ENCODE measurements around the gene IRF6.
A peak's percentile ranks its signal among the peaks of the same experiment; 100 is the strongest.

The IRF6 gene

DNA sequence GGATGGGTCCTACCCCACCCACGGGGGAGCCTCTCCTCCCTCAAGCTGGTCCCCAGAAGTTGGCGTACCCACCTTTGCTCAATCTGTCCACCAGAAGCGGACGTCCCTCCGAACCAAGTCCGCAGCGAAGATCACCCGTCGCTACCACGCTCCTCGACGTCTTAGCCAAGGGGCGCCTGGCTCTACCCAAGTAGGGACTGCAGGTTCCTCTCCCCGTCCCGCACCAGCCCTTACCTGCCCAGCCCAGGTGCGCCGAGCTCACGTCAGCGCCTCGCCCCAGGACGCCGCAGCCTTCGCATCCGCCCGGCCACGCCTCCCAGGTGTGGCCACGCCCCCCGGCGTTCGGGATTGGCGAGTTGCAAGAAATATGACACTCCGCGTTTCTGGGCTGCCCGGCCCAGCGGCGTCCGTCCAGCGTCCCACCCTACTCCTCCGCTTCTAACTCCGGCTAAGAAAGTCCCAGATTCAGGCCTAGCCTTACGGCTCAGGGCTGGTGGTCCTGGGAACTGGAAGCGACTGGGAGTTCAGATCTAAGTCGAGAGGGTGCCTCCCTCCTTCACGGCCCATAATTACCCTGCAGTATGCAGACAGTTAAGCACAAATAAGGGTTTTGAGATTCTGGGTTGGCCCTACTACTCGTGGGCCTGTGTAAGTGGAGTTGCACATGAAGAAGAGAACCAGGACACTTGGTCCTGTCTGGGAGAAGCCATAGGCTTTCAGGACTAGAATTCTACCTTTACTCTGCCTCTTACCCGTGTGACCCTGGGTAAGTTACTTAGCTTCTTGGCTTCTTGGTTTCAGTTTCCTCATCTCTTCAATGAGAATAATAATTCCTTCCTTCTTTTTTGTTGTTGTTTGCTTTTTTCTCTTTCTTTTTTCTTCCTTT is at the start of gene IRF6:
TSS of gene IRF6 (minus strand) at position 268 of the 886 bp plus-strand sequence. CDS start 4,729 bp downstream, outside the sequence.
- Histone ChIP-seq H3K4me1 (ENCODE audit: control insufficient read depth in 2 of 2, insufficient read depth in 2 of 2, low read length in 2 of 2) (peaks cover 9 to 30% of the 10 kb centered on the region in 2 donors), H3K4me3 (ENCODE audit: low read length in 2 of 2) (peak within 1 kb of the TSS; percentile 87 to 96), H3K36me3 (ENCODE audit: control insufficient read depth in 2 of 2, insufficient read depth in 2 of 2, low read length in 2 of 2) (peaks cover 0 to 7% of the 10 kb centered on the region in 2 donors), H3K9ac (ENCODE audit: low read depth in 1 of 2, low read length in 2 of 2) (peak within 1 kb of the TSS; percentile 98 to 100), H3K9me3 (ENCODE audit: control insufficient read depth in 2 of 2, low read length in 2 of 2) (no peaks in the 10 kb centered on the region), H3K27ac (ENCODE audit: low read depth in 2 of 2, low read length in 2 of 2) (peak within 1 kb of the TSS; percentile 91 to 97), H3K27me3 (ENCODE audit: control insufficient read depth in 2 of 2, insufficient read depth in 2 of 2, low read length in 2 of 2) (no peaks in the 10 kb centered on the region)

DNA sequence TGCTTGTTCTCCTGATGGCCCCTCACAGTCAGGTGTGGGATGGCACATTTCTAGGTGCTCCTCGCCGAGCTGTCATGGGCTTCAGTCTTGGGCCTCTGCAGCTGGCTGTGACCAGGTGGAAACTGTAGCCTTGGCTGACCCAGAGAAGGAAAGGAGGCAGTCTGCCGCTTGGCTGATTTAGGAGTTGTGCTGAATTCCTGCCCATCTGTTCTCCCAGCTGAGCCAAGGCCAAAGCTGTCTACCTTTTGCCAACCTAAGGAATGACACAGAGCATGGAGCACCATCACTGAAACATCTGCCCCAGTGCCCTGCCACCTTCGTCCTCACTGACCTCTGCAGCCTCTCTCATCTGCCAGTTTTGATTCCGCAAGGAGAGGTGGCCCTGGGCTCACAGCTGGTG is 49.7 kb upstream of the IRF6 start:
- Histone ChIP-seq H3K27me3 (ENCODE audit: control insufficient read depth in 2 of 2, insufficient read depth in 2 of 2, low read length in 2 of 2) (no peaks in the 10 kb centered on the region), H3K4me3 (ENCODE audit: low read length in 2 of 2) (no peak overlapping the region), H3K27ac (ENCODE audit: low read depth in 2 of 2, low read length in 2 of 2) (no peak overlapping the region), H3K9me3 (ENCODE audit: control insufficient read depth in 2 of 2, low read length in 2 of 2) (no peaks in the 10 kb centered on the region), H3K36me3 (ENCODE audit: control insufficient read depth in 2 of 2, insufficient read depth in 2 of 2, low read length in 2 of 2) (peaks cover 23 to 33% of the 10 kb centered on the region in 2 donors), H3K4me1 (ENCODE audit: control insufficient read depth in 2 of 2, insufficient read depth in 2 of 2, low read length in 2 of 2) (no peaks in the 10 kb centered on the region), H3K9ac (ENCODE audit: low read depth in 1 of 2, low read length in 2 of 2) (no peak overlapping the region)

DNA sequence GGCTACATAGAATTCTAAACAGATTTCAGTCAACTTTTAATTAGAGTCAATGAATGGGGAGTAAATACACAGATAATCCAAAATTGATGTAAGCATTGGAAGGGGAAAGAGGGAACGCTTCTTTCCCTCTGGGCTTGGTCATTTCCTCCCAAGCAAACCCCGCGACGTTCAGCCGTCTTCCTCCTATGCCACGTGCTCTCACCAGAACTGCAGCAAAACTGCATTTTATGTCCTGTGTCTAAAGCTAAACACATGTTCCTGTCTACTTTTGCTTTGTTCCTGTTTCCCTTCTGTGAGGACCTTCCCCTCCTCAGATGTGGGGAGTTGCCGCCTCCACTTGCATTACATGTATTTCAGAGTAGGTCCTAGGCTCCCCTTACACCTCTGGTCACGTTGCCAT is 49.1 kb upstream of the IRF6 start:
- Histone ChIP-seq H3K4me3 (ENCODE audit: low read length in 2 of 2) (no peak overlapping the region), H3K36me3 (ENCODE audit: control insufficient read depth in 2 of 2, insufficient read depth in 2 of 2, low read length in 2 of 2) (peaks cover 28 to 35% of the 10 kb centered on the region in 2 donors), H3K9me3 (ENCODE audit: control insufficient read depth in 2 of 2, low read length in 2 of 2) (no peaks in the 10 kb centered on the region), H3K9ac (ENCODE audit: low read depth in 1 of 2, low read length in 2 of 2) (no peak overlapping the region), H3K4me1 (ENCODE audit: control insufficient read depth in 2 of 2, insufficient read depth in 2 of 2, low read length in 2 of 2) (no peaks in the 10 kb centered on the region), H3K27me3 (ENCODE audit: control insufficient read depth in 2 of 2, insufficient read depth in 2 of 2, low read length in 2 of 2) (no peaks in the 10 kb centered on the region), H3K27ac (ENCODE audit: low read depth in 2 of 2, low read length in 2 of 2) (no peak overlapping the region)

DNA sequence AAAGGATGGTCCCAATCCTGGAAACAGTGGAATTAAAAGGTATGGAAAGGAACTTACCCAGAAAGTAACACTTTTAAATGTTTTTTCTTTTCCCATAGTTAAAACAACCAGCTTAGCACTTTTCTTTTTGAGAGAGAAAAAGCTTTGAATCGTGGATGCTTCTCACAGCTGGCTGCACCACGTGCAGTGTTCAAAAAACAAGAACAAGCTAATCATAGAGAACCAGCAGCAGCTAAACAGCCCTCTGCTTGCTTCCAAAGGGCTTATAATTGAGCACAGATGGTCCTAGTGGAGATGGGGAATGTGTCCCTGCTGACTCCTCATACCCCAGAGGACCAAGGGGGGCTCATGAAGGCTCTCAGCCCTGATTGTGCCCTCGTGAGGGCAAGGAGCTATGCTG is 48.3 kb upstream of the IRF6 start:
- peaks cover 30 to 42% of the 10 kb centered on the region in 2 donors for H3K36me3 ChIP-seq (ENCODE audit: control insufficient read depth in 2 of 2, insufficient read depth in 2 of 2, low read length in 2 of 2)
- no peak overlapping the region for H3K4me3 ChIP-seq (ENCODE audit: low read length in 2 of 2)
- no peaks in the 10 kb centered on the region for H3K27me3 ChIP-seq (ENCODE audit: control insufficient read depth in 2 of 2, insufficient read depth in 2 of 2, low read length in 2 of 2)
- no peaks in the 10 kb centered on the region for H3K4me1 ChIP-seq (ENCODE audit: control insufficient read depth in 2 of 2, insufficient read depth in 2 of 2, low read length in 2 of 2)
- H3K9ac ChIP-seq (ENCODE audit: low read depth in 1 of 2, low read length in 2 of 2): no peak overlapping the region
- no peak overlapping the region for H3K27ac ChIP-seq (ENCODE audit: low read depth in 2 of 2, low read length in 2 of 2)
- H3K9me3 ChIP-seq (ENCODE audit: control insufficient read depth in 2 of 2, low read length in 2 of 2): no peaks in the 10 kb centered on the region

DNA sequence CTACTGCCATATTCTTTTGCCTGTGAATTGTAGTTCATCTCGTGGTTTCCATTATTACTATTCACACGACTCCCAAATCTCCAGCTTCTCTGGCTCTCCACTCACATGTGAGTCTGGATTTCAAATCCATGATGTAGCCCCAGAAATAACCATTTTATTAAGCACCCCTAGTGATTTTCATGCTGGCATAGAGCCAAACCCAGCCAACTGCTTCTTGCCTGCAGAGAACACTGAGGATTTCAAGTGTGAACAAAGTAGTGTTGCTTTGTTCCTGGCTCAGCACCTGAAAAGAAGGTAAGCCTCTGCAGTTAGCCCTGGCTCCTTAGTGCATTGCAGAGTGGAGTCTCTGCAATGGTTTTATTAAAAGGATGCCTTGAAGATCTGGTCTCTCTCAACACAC is 47.7 kb upstream of the IRF6 start:
- no peaks in the 10 kb centered on the region for H3K27me3 ChIP-seq (ENCODE audit: control insufficient read depth in 2 of 2, insufficient read depth in 2 of 2, low read length in 2 of 2)
- H3K9ac ChIP-seq (ENCODE audit: low read depth in 1 of 2, low read length in 2 of 2): no peak overlapping the region
- H3K36me3 ChIP-seq (ENCODE audit: control insufficient read depth in 2 of 2, insufficient read depth in 2 of 2, low read length in 2 of 2): peaks cover 32 to 46% of the 10 kb centered on the region in 2 donors
- H3K4me3 ChIP-seq (ENCODE audit: low read length in 2 of 2): no peak overlapping the region
- no peaks in the 10 kb centered on the region for H3K4me1 ChIP-seq (ENCODE audit: control insufficient read depth in 2 of 2, insufficient read depth in 2 of 2, low read length in 2 of 2)
- no peaks in the 10 kb centered on the region for H3K9me3 ChIP-seq (ENCODE audit: control insufficient read depth in 2 of 2, low read length in 2 of 2)
- H3K27ac ChIP-seq (ENCODE audit: low read depth in 2 of 2, low read length in 2 of 2): no peak overlapping the region

DNA sequence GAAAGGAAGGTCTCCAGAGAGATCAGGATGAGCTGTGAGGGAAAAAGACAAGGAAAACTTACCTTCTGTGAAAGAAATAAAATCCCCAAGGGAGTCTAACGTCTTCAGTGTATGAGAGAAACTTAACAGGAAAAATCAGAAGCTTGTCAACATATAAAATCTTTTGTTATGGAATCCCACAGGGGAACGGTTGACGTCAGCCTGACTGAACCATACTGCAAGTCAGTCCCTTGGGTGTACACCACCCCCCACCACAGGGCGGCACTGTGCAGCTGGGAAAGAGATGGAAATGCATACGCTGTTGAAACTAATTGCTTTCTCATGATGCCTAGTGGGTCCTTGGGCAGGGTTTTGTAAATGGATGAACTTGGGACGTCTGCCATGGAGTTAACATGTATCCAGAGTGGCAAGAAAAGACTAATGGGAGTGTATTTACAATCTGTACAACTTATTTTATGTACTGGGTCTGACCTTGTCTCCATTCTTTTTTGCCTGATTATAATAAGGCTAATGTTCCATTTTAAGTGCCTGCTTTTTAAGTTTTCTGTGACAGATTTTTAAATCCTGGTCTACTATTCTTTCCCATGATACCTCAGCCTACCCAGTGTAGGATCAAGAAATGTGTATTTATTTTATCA is 44.5 kb upstream of the IRF6 start:
- Histone ChIP-seq H3K36me3 (ENCODE audit: control insufficient read depth in 2 of 2, insufficient read depth in 2 of 2, low read length in 2 of 2) (peaks cover 41 to 55% of the 10 kb centered on the region in 2 donors), H3K27ac (ENCODE audit: low read depth in 2 of 2, low read length in 2 of 2) (no peak overlapping the region), H3K27me3 (ENCODE audit: control insufficient read depth in 2 of 2, insufficient read depth in 2 of 2, low read length in 2 of 2) (no peaks in the 10 kb centered on the region), H3K4me1 (ENCODE audit: control insufficient read depth in 2 of 2, insufficient read depth in 2 of 2, low read length in 2 of 2) (no peaks in the 10 kb centered on the region), H3K9ac (ENCODE audit: low read depth in 1 of 2, low read length in 2 of 2) (no peak overlapping the region), H3K4me3 (ENCODE audit: low read length in 2 of 2) (no peak overlapping the region), H3K9me3 (ENCODE audit: control insufficient read depth in 2 of 2, low read length in 2 of 2) (no peaks in the 10 kb centered on the region)

DNA sequence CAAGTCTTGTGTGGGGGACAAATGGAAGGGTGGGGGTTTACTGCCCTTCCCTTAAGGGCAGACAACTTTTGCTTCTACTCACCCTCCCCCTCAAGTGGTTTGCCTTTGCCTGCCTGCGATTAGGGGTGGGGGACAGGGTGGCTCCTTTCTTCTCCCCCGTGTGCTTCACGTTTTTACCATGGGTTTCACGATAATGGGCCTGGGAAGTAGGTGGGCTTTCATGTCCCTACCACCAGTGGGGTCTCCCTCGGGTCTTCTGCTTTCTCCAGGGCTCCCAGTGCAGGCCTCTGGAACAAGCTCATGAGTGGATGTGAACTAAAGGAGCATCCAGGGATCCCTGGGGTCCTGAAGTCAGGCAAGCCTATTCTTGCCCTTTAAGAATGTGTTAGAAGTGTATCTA is 43.4 kb upstream of the IRF6 start:
- Histone ChIP-seq H3K36me3 (ENCODE audit: control insufficient read depth in 2 of 2, insufficient read depth in 2 of 2, low read length in 2 of 2) (peaks cover 46 to 55% of the 10 kb centered on the region in 2 donors), H3K9ac (ENCODE audit: low read depth in 1 of 2, low read length in 2 of 2) (no peak overlapping the region), H3K4me3 (ENCODE audit: low read length in 2 of 2) (no peak overlapping the region), H3K9me3 (ENCODE audit: control insufficient read depth in 2 of 2, low read length in 2 of 2) (no peaks in the 10 kb centered on the region), H3K27ac (ENCODE audit: low read depth in 2 of 2, low read length in 2 of 2) (no peak overlapping the region), H3K4me1 (ENCODE audit: control insufficient read depth in 2 of 2, insufficient read depth in 2 of 2, low read length in 2 of 2) (no peaks in the 10 kb centered on the region), H3K27me3 (ENCODE audit: control insufficient read depth in 2 of 2, insufficient read depth in 2 of 2, low read length in 2 of 2) (no peaks in the 10 kb centered on the region)

DNA sequence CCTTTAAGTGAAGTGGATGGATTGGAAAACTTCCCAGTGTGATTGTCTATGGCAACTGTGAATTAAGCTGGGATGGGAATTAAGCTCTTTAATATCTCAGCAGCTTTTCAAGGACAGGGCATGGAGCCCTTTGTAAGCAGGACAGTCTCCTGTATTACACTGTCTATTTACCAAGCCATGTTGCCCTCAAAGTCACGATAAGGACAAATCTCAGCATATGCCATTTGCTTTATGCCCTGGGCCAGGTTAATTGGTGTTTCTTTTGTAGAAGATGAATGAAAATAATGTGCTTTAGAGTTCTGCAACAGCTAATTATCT is 39.4 kb upstream of the IRF6 start:
- H3K4me3 ChIP-seq (ENCODE audit: low read length in 2 of 2): no peak overlapping the region
- no peak overlapping the region for H3K9ac ChIP-seq (ENCODE audit: low read depth in 1 of 2, low read length in 2 of 2)
- no peaks in the 10 kb centered on the region for H3K4me1 ChIP-seq (ENCODE audit: control insufficient read depth in 2 of 2, insufficient read depth in 2 of 2, low read length in 2 of 2)
- peaks cover 54 to 65% of the 10 kb centered on the region in 2 donors for H3K36me3 ChIP-seq (ENCODE audit: control insufficient read depth in 2 of 2, insufficient read depth in 2 of 2, low read length in 2 of 2)
- no peaks in the 10 kb centered on the region for H3K9me3 ChIP-seq (ENCODE audit: control insufficient read depth in 2 of 2, low read length in 2 of 2)
- no peak overlapping the region for H3K27ac ChIP-seq (ENCODE audit: low read depth in 2 of 2, low read length in 2 of 2)
- H3K27me3 ChIP-seq (ENCODE audit: control insufficient read depth in 2 of 2, insufficient read depth in 2 of 2, low read length in 2 of 2): no peaks in the 10 kb centered on the region

DNA sequence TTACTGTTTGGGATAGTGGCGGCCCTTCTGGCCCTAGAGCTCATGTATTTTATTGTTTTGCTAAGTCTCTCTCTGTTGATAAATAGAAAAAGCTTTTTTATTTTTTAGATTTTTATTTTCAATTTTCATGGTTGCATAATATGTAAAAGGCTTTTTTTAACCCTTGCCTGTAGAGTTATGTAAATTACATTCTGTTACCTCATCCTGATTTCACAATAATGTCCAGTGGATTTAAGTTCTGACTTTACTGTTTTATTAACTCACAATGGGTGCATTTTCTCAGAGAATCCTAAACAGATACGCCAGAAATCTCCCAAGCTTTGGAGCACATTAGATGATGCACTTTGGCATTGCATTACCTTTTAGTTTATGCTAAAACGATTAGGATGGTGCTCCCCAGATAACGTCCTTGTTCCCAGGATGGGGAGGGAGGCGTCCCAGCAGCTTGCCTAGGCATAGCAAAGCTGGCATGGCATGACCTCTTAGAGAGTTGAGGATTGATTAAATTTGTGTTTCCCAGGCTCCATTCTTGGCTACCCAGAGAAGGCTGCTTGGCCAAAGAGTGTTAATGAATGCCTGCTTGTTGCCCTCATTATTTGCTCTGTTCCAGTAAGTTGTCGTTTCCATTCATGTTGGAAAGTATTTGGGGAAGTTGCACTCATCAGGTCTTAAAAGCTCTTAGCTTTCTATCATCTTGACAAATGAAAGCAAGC is 38.9 kb upstream of the IRF6 start:
- Histone ChIP-seq H3K9ac (ENCODE audit: low read depth in 1 of 2, low read length in 2 of 2) (no peak overlapping the region), H3K27me3 (ENCODE audit: control insufficient read depth in 2 of 2, insufficient read depth in 2 of 2, low read length in 2 of 2) (no peaks in the 10 kb centered on the region), H3K36me3 (ENCODE audit: control insufficient read depth in 2 of 2, insufficient read depth in 2 of 2, low read length in 2 of 2) (peaks cover 56 to 68% of the 10 kb centered on the region in 2 donors), H3K9me3 (ENCODE audit: control insufficient read depth in 2 of 2, low read length in 2 of 2) (no peaks in the 10 kb centered on the region), H3K4me3 (ENCODE audit: low read length in 2 of 2) (no peak overlapping the region), H3K27ac (ENCODE audit: low read depth in 2 of 2, low read length in 2 of 2) (no peak overlapping the region), H3K4me1 (ENCODE audit: control insufficient read depth in 2 of 2, insufficient read depth in 2 of 2, low read length in 2 of 2) (no peaks in the 10 kb centered on the region)

DNA sequence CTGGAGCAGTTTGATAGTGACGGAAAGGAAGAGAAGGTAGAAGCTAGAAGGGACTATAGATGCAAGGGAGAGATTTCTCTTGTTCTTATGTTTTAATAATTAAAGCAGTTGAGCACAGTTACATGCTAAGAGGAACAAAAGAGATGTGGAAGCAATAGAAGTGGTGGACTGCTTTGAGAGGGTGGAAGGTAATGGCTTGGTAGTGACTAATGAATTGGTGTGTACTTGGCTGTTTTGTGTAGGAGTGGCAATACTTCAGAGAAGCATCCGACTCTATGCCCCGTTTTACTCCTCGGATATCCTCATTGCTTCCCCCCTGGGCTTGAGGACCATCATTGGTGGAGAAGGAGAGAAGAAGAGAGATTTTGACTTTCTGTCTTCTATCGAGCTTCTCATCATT is 34.7 kb upstream of the IRF6 start:
- Histone ChIP-seq H3K36me3 (ENCODE audit: control insufficient read depth in 2 of 2, insufficient read depth in 2 of 2, low read length in 2 of 2) (peaks cover 74 to 83% of the 10 kb centered on the region in 2 donors), H3K9ac (ENCODE audit: low read depth in 1 of 2, low read length in 2 of 2) (no peak overlapping the region), H3K27ac (ENCODE audit: low read depth in 2 of 2, low read length in 2 of 2) (no peak overlapping the region), H3K9me3 (ENCODE audit: control insufficient read depth in 2 of 2, low read length in 2 of 2) (no peaks in the 10 kb centered on the region), H3K4me3 (ENCODE audit: low read length in 2 of 2) (no peak overlapping the region), H3K4me1 (ENCODE audit: control insufficient read depth in 2 of 2, insufficient read depth in 2 of 2, low read length in 2 of 2) (no peaks in the 10 kb centered on the region), H3K27me3 (ENCODE audit: control insufficient read depth in 2 of 2, insufficient read depth in 2 of 2, low read length in 2 of 2) (no peaks in the 10 kb centered on the region)

All from mucosa of rectum (tissue), 2 donors.